ENCODE results near the gene RTP1. TPM values are rescaled to one million over a fixed set of nuclear protein-coding genes. Genes with fewer than 3 reads are reported as not detected.

The RTP1 gene, protein sequence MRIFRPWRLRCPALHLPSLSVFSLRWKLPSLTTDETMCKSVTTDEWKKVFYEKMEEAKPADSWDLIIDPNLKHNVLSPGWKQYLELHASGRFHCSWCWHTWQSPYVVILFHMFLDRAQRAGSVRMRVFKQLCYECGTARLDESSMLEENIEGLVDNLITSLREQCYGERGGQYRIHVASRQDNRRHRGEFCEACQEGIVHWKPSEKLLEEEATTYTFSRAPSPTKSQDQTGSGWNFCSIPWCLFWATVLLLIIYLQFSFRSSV
- 4.4 and 5.9 TPM in 2 replicates for total RNA-seq (2014; rRNA removed; shearing (Covaris generic))
- polyA plus RNA-seq (2016; fragmentation: Nextera tagmentation; extraction: Ambion mirVana), result 5.4 and 6.3 TPM in 2 replicates
- long read RNA-seq, partial matches to known transcripts, result 0 of 1 reads
- long read RNA-seq, other reads (novel, unspliced or antisense), result 1 of 1 reads

DNA sequence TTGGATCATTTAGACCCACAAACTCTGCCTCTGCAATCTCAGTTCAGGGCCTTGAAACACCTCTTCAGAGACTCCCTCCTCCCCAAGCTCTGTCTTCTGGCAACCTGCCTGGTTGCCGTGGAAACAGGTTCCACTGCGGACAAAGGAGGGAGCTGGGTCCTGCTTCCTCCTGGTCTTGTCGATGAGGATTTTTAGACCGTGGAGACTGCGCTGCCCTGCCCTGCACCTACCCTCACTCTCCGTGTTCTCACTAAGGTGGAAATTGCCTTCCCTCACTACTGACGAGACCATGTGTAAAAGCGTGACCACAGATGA lies at the start of gene RTP1:
Gene RTP1, plus strand, starts transcription at position 152 of the 315 bp plus-strand sequence. Its CDS starts 30 bp downstream, at position 182.
- H3K27ac Mint-ChIP-seq, result no peak within 1 kb of the TSS
- no peaks in the 10 kb centered on the region; the same call in 1 of the 2 replicates for H3K36me3 ChIP-seq (ENCODE audit: insufficient read depth)
- H3K4me2 ChIP-seq, result no peak within 1 kb of the TSS
- peak; percentile 71 for DNase-seq (ENCODE audit: low spot score)
- H3K4me1 Mint-ChIP-seq, result peaks cover 3% of the 10 kb centered on the region; the same call in 2 of the 3 replicates
- ATAC-seq, result peak; percentile 61
- no peaks in the 10 kb centered on the region; the same call in 2 of the 3 replicates for H3K9me3 Mint-ChIP-seq
- H3K4me3 Mint-ChIP-seq, result no peak within 1 kb of the TSS
- no peaks in the 10 kb centered on the region for H3K4me1 ChIP-seq (ENCODE audit: insufficient read depth)
- TF ChIP-seq CREB1 (CRISPR knock-in tag; IDR thresholded peaks at IDR 0.05; ENCODE audit: low read depth) (no peak), ZNF331 (CRISPR knock-in tag; IDR thresholded peaks at IDR 0.05; ENCODE audit: low read depth) (no peak), STAT1 (IDR thresholded peaks at IDR 0.05; ENCODE audit: unreplicated experiment) (no peak), NANOG (IDR thresholded peaks at IDR 0.05; ENCODE audit: borderline replicate concordance) (no peak), ZNF114 (CRISPR knock-in tag; IDR thresholded peaks at IDR 0.05) (no peak), EZH2phosphoT487 (IDR thresholded peaks at IDR 0.05; ENCODE audit: unreplicated experiment) (no peak), JUNB (IDR thresholded peaks at IDR 0.05; ENCODE audit: unreplicated experiment) (no peak), EZH2 (IDR thresholded peaks at IDR 0.05; ENCODE audit: low read depth, unreplicated experiment) (no peak), POLR2AphosphoS5 (IDR thresholded peaks at IDR 0.05; ENCODE audit: low read depth) (no peak)
- TF ChIP-seq, protein P1, sequence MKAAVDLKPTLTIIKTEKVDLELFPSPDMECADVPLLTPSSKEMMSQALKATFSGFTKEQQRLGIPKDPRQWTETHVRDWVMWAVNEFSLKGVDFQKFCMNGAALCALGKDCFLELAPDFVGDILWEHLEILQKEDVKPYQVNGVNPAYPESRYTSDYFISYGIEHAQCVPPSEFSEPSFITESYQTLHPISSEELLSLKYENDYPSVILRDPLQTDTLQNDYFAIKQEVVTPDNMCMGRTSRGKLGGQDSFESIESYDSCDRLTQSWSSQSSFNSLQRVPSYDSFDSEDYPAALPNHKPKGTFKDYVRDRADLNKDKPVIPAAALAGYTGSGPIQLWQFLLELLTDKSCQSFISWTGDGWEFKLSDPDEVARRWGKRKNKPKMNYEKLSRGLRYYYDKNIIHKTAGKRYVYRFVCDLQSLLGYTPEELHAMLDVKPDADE (IDR thresholded peaks at IDR 0.05), result no peak
- TF ChIP-seq, protein P2, sequence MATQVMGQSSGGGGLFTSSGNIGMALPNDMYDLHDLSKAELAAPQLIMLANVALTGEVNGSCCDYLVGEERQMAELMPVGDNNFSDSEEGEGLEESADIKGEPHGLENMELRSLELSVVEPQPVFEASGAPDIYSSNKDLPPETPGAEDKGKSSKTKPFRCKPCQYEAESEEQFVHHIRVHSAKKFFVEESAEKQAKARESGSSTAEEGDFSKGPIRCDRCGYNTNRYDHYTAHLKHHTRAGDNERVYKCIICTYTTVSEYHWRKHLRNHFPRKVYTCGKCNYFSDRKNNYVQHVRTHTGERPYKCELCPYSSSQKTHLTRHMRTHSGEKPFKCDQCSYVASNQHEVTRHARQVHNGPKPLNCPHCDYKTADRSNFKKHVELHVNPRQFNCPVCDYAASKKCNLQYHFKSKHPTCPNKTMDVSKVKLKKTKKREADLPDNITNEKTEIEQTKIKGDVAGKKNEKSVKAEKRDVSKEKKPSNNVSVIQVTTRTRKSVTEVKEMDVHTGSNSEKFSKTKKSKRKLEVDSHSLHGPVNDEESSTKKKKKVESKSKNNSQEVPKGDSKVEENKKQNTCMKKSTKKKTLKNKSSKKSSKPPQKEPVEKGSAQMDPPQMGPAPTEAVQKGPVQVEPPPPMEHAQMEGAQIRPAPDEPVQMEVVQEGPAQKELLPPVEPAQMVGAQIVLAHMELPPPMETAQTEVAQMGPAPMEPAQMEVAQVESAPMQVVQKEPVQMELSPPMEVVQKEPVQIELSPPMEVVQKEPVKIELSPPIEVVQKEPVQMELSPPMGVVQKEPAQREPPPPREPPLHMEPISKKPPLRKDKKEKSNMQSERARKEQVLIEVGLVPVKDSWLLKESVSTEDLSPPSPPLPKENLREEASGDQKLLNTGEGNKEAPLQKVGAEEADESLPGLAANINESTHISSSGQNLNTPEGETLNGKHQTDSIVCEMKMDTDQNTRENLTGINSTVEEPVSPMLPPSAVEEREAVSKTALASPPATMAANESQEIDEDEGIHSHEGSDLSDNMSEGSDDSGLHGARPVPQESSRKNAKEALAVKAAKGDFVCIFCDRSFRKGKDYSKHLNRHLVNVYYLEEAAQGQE (IDR thresholded peaks at IDR 0.05; ENCODE audit: unreplicated experiment), result no peak
- TF ChIP-seq, protein P3, sequence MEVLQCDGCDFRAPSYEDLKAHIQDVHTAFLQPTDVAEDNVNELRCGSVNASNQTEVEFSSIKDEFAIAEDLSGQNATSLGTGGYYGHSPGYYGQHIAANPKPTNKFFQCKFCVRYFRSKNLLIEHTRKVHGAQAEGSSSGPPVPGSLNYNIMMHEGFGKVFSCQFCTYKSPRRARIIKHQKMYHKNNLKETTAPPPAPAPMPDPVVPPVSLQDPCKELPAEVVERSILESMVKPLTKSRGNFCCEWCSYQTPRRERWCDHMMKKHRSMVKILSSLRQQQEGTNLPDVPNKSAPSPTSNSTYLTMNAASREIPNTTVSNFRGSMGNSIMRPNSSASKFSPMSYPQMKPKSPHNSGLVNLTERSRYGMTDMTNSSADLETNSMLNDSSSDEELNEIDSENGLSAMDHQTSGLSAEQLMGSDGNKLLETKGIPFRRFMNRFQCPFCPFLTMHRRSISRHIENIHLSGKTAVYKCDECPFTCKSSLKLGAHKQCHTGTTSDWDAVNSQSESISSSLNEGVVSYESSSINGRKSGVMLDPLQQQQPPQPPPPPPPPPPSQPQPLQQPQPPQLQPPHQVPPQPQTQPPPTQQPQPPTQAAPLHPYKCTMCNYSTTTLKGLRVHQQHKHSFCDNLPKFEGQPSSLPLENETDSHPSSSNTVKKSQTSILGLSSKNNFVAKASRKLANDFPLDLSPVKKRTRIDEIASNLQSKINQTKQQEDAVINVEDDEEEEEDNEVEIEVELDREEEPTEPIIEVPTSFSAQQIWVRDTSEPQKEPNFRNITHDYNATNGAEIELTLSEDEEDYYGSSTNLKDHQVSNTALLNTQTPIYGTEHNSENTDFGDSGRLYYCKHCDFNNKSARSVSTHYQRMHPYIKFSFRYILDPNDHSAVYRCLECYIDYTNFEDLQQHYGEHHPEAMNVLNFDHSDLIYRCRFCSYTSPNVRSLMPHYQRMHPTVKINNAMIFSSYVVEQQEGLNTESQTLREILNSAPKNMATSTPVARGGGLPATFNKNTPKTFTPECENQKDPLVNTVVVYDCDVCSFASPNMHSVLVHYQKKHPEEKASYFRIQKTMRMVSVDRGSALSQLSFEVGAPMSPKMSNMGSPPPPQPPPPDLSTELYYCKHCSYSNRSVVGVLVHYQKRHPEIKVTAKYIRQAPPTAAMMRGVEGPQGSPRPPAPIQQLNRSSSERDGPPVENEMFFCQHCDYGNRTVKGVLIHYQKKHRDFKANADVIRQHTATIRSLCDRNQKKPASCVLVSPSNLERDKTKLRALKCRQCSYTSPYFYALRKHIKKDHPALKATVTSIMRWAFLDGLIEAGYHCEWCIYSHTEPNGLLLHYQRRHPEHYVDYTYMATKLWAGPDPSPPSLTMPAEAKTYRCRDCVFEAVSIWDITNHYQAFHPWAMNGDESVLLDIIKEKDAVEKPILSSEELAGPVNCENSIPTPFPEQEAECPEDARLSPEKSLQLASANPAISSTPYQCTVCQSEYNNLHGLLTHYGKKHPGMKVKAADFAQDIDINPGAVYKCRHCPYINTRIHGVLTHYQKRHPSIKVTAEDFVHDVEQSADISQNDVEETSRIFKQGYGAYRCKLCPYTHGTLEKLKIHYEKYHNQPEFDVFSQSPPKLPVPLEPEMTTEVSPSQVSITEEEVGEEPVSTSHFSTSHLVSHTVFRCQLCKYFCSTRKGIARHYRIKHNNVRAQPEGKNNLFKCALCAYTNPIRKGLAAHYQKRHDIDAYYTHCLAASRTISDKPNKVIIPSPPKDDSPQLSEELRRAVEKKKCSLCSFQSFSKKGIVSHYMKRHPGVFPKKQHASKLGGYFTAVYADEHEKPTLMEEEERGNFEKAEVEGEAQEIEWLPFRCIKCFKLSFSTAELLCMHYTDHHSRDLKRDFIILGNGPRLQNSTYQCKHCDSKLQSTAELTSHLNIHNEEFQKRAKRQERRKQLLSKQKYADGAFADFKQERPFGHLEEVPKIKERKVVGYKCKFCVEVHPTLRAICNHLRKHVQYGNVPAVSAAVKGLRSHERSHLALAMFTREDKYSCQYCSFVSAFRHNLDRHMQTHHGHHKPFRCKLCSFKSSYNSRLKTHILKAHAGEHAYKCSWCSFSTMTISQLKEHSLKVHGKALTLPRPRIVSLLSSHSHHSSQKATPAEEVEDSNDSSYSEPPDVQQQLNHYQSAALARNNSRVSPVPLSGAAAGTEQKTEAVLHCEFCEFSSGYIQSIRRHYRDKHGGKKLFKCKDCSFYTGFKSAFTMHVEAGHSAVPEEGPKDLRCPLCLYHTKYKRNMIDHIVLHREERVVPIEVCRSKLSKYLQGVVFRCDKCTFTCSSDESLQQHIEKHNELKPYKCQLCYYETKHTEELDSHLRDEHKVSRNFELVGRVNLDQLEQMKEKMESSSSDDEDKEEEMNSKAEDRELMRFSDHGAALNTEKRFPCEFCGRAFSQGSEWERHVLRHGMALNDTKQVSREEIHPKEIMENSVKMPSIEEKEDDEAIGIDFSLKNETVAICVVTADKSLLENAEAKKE (CRISPR knock-in tag; IDR thresholded peaks at IDR 0.05), result no peak
- TF ChIP-seq, protein P4, sequence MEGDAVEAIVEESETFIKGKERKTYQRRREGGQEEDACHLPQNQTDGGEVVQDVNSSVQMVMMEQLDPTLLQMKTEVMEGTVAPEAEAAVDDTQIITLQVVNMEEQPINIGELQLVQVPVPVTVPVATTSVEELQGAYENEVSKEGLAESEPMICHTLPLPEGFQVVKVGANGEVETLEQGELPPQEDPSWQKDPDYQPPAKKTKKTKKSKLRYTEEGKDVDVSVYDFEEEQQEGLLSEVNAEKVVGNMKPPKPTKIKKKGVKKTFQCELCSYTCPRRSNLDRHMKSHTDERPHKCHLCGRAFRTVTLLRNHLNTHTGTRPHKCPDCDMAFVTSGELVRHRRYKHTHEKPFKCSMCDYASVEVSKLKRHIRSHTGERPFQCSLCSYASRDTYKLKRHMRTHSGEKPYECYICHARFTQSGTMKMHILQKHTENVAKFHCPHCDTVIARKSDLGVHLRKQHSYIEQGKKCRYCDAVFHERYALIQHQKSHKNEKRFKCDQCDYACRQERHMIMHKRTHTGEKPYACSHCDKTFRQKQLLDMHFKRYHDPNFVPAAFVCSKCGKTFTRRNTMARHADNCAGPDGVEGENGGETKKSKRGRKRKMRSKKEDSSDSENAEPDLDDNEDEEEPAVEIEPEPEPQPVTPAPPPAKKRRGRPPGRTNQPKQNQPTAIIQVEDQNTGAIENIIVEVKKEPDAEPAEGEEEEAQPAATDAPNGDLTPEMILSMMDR (conservative IDR thresholded peaks at IDR 0.05; ENCODE audit: low read depth in 2 of 2), result no peak
- no peak within 1 kb of the TSS for H2AFZ ChIP-seq
- H3F3A ChIP-seq (replicated peaks; ENCODE audit: low read depth), result no peaks in the 10 kb centered on the region
- H3K36me3 Mint-ChIP-seq (ENCODE audit: low read depth), result no peaks in the 10 kb centered on the region
- H3K27me3 ChIP-seq (ENCODE audit: insufficient read depth), result no peaks in the 10 kb centered on the region
- H3K27ac ChIP-seq (ENCODE audit: low read depth), result no peak within 1 kb of the TSS
- H3K4me3 ChIP-seq, result no peak within 1 kb of the TSS
- H3K27me3 Mint-ChIP-seq (ENCODE audit: insufficient read depth, low read depth, poor library complexity), result no peaks in the 10 kb centered on the region
- no peaks in the 10 kb centered on the region for H4K20me1 ChIP-seq (replicated peaks; ENCODE audit: insufficient read depth)
- H3K79me2 ChIP-seq (replicated peaks; ENCODE audit: insufficient read depth), result no peaks in the 10 kb centered on the region
- H3K9me2 ChIP-seq (ENCODE audit: insufficient read depth), result 0 out of 2 replicates have a peak, but pooled peaks cover 3% of the 10 kb centered on the region
